ENCODE measurements around the gene JCHAIN.
"Not testable (repeated sequence)": the region's sequence is repeated elsewhere in the genome, so short reads cannot be mapped to it uniquely, and the experiment has no call there.

Gene JCHAIN

DNA sequence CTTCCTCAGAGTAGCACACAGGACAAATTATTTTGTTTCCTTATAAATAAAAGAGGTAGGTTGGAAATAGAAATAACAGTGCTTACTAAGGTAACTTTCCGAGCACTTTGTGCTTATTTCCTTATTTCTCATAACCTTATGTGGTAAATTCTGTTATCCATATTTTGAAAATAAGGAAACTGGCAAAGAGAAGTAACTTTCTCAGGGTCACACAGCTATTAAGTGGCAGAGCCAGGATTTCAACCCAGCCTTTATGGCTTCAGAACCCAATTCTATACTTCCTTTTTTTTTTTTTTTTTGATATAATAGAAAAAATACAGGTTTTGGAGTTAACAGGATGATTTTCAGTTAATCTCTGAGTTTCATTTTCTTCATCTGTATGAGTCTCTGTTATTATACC lies 25.4 kb upstream of the JCHAIN start:
- peaks cover 47% of the 10 kb centered on the region for H3K4me1 ChIP-seq (ENCODE audit: low read depth, poor library complexity, severe bottlenecking)
- H3K4me3 ChIP-seq (IDR thresholded peaks at IDR 0.05; ENCODE audit: insufficient read depth, low read depth, low read length) = no peak overlapping the region
- no peak overlapping the region for H3K9ac ChIP-seq
- 0 out of 2 replicates have a peak, but pooled peaks cover 3% of the 10 kb centered on the region for H4K20me1 ChIP-seq (ENCODE audit: insufficient read depth)
- no peak for TF ChIP-seq CTCF (conservative IDR thresholded peaks at IDR 0.05; ENCODE audit: low read depth, low read length)
- peaks cover 57% of the 10 kb centered on the region for H3K79me2 ChIP-seq (ENCODE audit: insufficient read depth, low read depth)
- no peak overlapping the region for H3K27ac ChIP-seq
- H3K4me2 ChIP-seq = peak overlapping the region; percentile 84
- H2AFZ ChIP-seq (ENCODE audit: low read depth) = no peak overlapping the region
- peaks cover 4% of the 10 kb centered on the region; the same call in 1 of the 2 replicates for H3K36me3 ChIP-seq (ENCODE audit: insufficient read depth)
- no peaks in the 10 kb centered on the region for H3K27me3 ChIP-seq (ENCODE audit: insufficient read depth, low read depth)

- peaks cover 57% of the 10 kb centered on the region for H3K79me2 ChIP-seq (ENCODE audit: insufficient read depth, low read depth)
- 0 out of 2 replicates have a peak, but pooled peaks cover 3% of the 10 kb centered on the region for H4K20me1 ChIP-seq (ENCODE audit: insufficient read depth)
- peak overlapping the region; percentile 79 for H3K27ac ChIP-seq
- peaks cover 75% of the 10 kb centered on the region for H3K4me1 ChIP-seq (ENCODE audit: low read depth, poor library complexity, severe bottlenecking)
- H2AFZ ChIP-seq (ENCODE audit: low read depth) = peak overlapping the region; percentile 7; the same call in 1 of the 2 replicates
- no peaks in the 10 kb centered on the region for H3K27me3 ChIP-seq (ENCODE audit: insufficient read depth, low read depth)
- peak overlapping the region; percentile 63 for H3K9ac ChIP-seq
- H3K36me3 ChIP-seq (ENCODE audit: insufficient read depth) = peaks cover 4% of the 10 kb centered on the region; the same call in 1 of the 2 replicates
- TF ChIP-seq CTCF (conservative IDR thresholded peaks at IDR 0.05; ENCODE audit: low read depth, low read length) = no peak
- peak overlapping the region; percentile 94 for H3K4me3 ChIP-seq (IDR thresholded peaks at IDR 0.05; ENCODE audit: insufficient read depth, low read depth, low read length)
- H3K4me2 ChIP-seq = peak overlapping the region; percentile 84
Observed at GRCh38 chr4:70688795-70689231, 22.5 kb upstream of the JCHAIN start.

DNA sequence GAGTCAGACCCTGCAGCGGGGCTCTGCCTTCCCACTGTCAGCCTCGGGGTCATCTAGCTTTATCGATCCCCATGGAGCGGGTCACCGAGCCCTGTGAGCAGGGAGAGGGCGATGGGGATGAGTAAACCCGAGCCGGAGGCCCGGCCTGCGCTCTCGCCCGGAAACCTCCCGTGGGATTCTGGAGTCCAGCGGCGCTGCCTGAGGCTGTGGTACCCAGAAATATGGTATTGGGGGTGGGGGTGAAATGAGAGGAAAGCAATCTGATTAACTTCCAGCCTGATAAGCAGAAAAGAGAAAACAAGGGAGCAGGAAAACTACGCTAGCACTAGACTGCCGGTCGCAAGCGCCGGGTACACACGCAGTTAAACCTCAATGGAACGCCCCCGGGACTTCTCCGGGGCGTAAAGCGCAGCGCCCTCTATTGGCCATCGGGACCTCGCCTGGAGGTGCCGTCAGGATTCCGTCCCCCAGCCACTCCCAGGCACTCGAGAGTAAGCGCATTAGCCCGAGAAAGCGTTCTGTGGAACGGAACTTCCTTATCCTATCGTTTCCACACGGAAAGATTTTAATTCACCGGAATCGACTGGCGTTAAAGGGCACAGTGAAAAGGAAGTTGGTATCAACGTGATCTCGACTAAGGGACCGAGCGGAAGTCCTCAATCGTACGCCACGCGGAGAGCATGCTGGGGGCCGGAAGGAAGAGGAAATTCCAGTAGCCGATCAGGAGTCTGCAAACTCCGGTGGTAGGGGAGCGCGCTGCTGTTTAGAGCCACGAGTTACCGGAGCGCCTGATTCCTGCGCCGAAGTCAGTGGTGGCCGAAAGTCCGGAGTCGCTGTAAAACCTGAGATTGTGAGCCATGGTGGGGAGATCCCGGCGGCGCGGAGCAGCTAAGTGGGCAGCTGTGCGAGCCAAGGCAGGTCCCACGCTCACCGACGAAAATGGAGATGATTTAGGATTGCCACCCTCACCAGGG lies 21.8 kb upstream of the JCHAIN start, which contains the start of gene UTP3:
TSS of gene UTP3 (plus strand) at position 712 of the 974 bp plus-strand sequence. CDS start at position 858, 146 bp downstream.
- Histone ChIP-seq H2AFZ (ENCODE audit: low read depth) (peak within 1 kb of the TSS; percentile 62), H4K20me1 (ENCODE audit: insufficient read depth) (0 out of 2 replicates have a peak, but pooled peaks cover 3% of the 10 kb centered on the region), H3K27me3 (ENCODE audit: insufficient read depth, low read depth) (no peaks in the 10 kb centered on the region), H3K9ac (peak within 1 kb of the TSS; percentile 63), H3K4me1 (ENCODE audit: low read depth, poor library complexity, severe bottlenecking) (peaks cover 81% of the 10 kb centered on the region), H3K79me2 (ENCODE audit: insufficient read depth, low read depth) (peaks cover 56% of the 10 kb centered on the region), H3K36me3 (ENCODE audit: insufficient read depth) (peaks cover 4% of the 10 kb centered on the region; the same call in 1 of the 2 replicates), H3K4me3 (IDR thresholded peaks at IDR 0.05; ENCODE audit: insufficient read depth, low read depth, low read length) (peak within 1 kb of the TSS; percentile 94), H3K27ac (peak within 1 kb of the TSS; percentile 79), H3K4me2 (peak within 1 kb of the TSS; percentile 84)
- TF ChIP-seq CTCF (conservative IDR thresholded peaks at IDR 0.05; ENCODE audit: low read depth, low read length) = peak; percentile 98

GRCh38 chr4:70687392-70687791 lies 21.1 kb upstream of the JCHAIN start:
- Histone ChIP-seq H4K20me1 (ENCODE audit: insufficient read depth) (0 out of 2 replicates have a peak, but pooled peaks cover 3% of the 10 kb centered on the region), H3K27me3 (ENCODE audit: insufficient read depth, low read depth) (no peaks in the 10 kb centered on the region), H3K4me3 (IDR thresholded peaks at IDR 0.05; ENCODE audit: insufficient read depth, low read depth, low read length) (peak overlapping the region; percentile 33), H3K36me3 (ENCODE audit: insufficient read depth) (peaks cover 4% of the 10 kb centered on the region; the same call in 1 of the 2 replicates), H2AFZ (ENCODE audit: low read depth) (peak overlapping the region; percentile 62), H3K79me2 (ENCODE audit: insufficient read depth, low read depth) (peaks cover 49% of the 10 kb centered on the region), H3K4me2 (peak overlapping the region; percentile 84), H3K9ac (peak overlapping the region; percentile 63; the same call in 1 of the 2 replicates), H3K27ac (peak overlapping the region; percentile 79), H3K4me1 (ENCODE audit: low read depth, poor library complexity, severe bottlenecking) (peaks cover 82% of the 10 kb centered on the region)
- no peak for TF ChIP-seq CTCF (conservative IDR thresholded peaks at IDR 0.05; ENCODE audit: low read depth, low read length)

DNA sequence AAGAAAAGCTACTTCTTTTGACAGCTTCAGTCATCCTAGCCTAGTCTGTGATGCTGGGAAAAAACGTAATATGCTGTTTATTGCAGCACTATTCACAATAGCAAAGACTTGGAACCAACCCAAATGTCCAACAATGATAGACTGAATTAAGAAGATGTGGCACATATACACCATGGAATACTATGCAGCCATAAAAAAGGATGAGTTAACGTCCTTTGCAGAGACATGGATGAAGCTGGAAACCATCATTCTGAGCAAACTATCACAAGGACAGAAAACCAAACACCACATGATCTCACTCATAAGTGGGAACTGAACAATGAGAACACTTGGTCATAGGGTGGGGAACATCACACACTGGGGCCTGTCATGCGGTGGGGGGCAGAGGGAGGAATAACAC lies 15.8 kb upstream of the JCHAIN start:
- not testable (repeated sequence) for H2AFZ ChIP-seq (ENCODE audit: low read depth); H3K4me3 ChIP-seq (IDR thresholded peaks at IDR 0.05; ENCODE audit: insufficient read depth, low read depth, low read length); H3K79me2 ChIP-seq (ENCODE audit: insufficient read depth, low read depth); H4K20me1 ChIP-seq (ENCODE audit: insufficient read depth); H3K27me3 ChIP-seq (ENCODE audit: insufficient read depth, low read depth); H3K36me3 ChIP-seq (ENCODE audit: insufficient read depth)
- peak overlapping the region; percentile 90 for H3K4me2 ChIP-seq
- peaks cover 100% of the 10 kb centered on the region for H3K4me1 ChIP-seq (ENCODE audit: low read depth, poor library complexity, severe bottlenecking)
- peak overlapping the region; percentile 89 for H3K27ac ChIP-seq
- peak overlapping the region; percentile 25; the same call in 1 of the 2 replicates for H3K9ac ChIP-seq

Data from KMS-11 (cell line).